Body of pancreas (tissue), 4 donors: ENCODE results near the gene CAMK2D. TPM values are rescaled to one million over a fixed set of nuclear protein-coding genes. Genes with fewer than 3 reads are reported as not detected.

ENCODE experiments used
- ATAC-seq: fragments of 150-250 bp; one replicate; pipeline ENCODE4 v1.9.1; 2016
- DNase-seq, 4 donors: peaks; one replicate each; pipeline ENCODE4 v3.0.0-alpha.2; 2019
- H3K27ac ChIP-seq, 4 donors: fragments of 200-600 bp; sonication (generic); 1 replicate in 3 of 4; 2 replicates in 1 of 4; pipeline versions ENCODE4 v1.5.1 to v1.6.1; 2016 to 2019; ENCODE audit warnings: mild to moderate bottlenecking in 1 of 4, mixed read lengths in 1 of 4, moderate library complexity in 1 of 4
- H3K27me3 ChIP-seq, 2 donors: fragments of 200-600 bp; sonication (generic); one replicate each; pipeline ENCODE4 v1.6.0; 2016; ENCODE audit warnings: mild to moderate bottlenecking in 1 of 2
- H3K36me3 ChIP-seq, 2 donors: fragments of 200-600 bp; sonication (generic); replicated peaks in 1 of 2; 2 replicates each; pipeline ENCODE4 v1.5.1; 2016; ENCODE audit warnings: low read depth in 2 of 2; ENCODE audit not compliant: insufficient read depth in 1 of 2
- H3K4me1 ChIP-seq: fragments of 200-600 bp; sonication (generic); one replicate; pipeline ENCODE4 v1.6.0; 2016
- H3K4me3 ChIP-seq, 2 donors: fragments of 200-600 bp; sonication (generic); 1 replicate in 1 of 2; 2 replicates in 1 of 2; pipeline ENCODE4 v1.5.1; 2016 to 2019
- H3K9me3 ChIP-seq, 3 donors: fragments of 200-600 bp; sonication (generic); 1 replicate in 2 of 3; 2 replicates in 1 of 3; pipeline ENCODE4 v1.5.1; 2016
- POLR2A ChIP-seq, 3 donors: fragments of 450-650 bp; IDR thresholded peaks; one replicate each; pipeline ENCODE4 v1.6.1; 2016; ENCODE audit warnings: antibody characterized with exemption in 3 of 3, mild to moderate bottlenecking in 2 of 3
- WGBS, 2 donors: methylation state at CpG; one replicate each; pipeline ENCODE4 v1.1.5; 2017; 5-methylcytosine and 5-hydroxymethylcytosine counted together
- intact Hi-C: fragments of 100-400 bp; cut with DNase I; formaldehyde crosslinking; loops from one replicate; pipeline ENCODE4 v1.15.1; 2023
- total RNA-seq, 2 donors: library from RNA; depleted of rRNA; stranded (reverse); fragments of >200 nt; gene quantifications; one replicate each; pipeline ENCODE4 v1.1.0, GENCODE V29; 2016
- TF ChIP-seq, protein P1 (sequence below), 7 experiments: fragments of 450-650 bp in 4 of 7; fragments of 200-600 bp in 3 of 7; sonication (generic) in 3 of 7; IDR thresholded peaks; one replicate each; pipeline ENCODE4 v1.5.1; 2016 to 2019; ENCODE audit warnings: antibody characterized with exemption in 7 of 7

The CAMK2D gene
- total RNA-seq, 2 donors from 2014 or later, result 25.7 to 29.3 TPM

GRCh38 chr4:113438596-113438995 lies 322.9 kb downstream of the CAMK2D start:
- DNase-seq, result no peak
- Histone ChIP-seq H3K27ac (no peak overlapping the region), H3K4me1 (no peaks in the 10 kb centered on the region), H3K27me3 (no peaks in the 10 kb centered on the region), H3K9me3 (no peaks in the 10 kb centered on the region), H3K36me3 (no peaks in the 10 kb centered on the region), H3K4me3 (no peak overlapping the region)
- intact Hi-C loops, result no loop called here
- no peak for ATAC-seq
- 89 to 90% methylated on average over 5 of the region's 5 CpGs for WGBS, 2 donors
- TF ChIP-seq, protein P1, sequence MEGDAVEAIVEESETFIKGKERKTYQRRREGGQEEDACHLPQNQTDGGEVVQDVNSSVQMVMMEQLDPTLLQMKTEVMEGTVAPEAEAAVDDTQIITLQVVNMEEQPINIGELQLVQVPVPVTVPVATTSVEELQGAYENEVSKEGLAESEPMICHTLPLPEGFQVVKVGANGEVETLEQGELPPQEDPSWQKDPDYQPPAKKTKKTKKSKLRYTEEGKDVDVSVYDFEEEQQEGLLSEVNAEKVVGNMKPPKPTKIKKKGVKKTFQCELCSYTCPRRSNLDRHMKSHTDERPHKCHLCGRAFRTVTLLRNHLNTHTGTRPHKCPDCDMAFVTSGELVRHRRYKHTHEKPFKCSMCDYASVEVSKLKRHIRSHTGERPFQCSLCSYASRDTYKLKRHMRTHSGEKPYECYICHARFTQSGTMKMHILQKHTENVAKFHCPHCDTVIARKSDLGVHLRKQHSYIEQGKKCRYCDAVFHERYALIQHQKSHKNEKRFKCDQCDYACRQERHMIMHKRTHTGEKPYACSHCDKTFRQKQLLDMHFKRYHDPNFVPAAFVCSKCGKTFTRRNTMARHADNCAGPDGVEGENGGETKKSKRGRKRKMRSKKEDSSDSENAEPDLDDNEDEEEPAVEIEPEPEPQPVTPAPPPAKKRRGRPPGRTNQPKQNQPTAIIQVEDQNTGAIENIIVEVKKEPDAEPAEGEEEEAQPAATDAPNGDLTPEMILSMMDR (IDR thresholded peaks at IDR 0.05), result no peak
- TF ChIP-seq POLR2A (IDR thresholded peaks at IDR 0.05), result no peak

DNA sequence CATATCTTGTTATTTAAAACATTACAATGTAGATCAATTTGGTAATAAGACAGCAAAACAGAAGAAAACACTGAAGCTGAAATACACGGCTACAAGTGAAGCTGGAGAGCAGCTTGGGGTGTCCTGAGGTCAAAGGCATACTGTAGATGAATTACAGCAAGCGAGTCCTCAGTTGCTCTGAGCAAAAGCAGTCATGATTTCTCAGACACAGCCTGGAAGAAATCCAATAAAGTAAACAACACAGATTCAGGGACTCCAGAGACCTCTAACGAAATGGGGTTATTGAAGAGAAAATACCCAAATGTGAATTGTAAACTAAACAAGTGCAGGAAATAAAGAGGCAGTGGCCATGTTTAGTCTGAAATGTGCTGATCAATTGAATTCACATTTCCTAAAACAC lies 324.4 kb downstream of the CAMK2D start:
- Histone ChIP-seq H3K4me3 (no peak overlapping the region), H3K9me3 (no peaks in the 10 kb centered on the region), H3K4me1 (no peaks in the 10 kb centered on the region), H3K27ac (no peak overlapping the region), H3K36me3 (no peaks in the 10 kb centered on the region), H3K27me3 (no peaks in the 10 kb centered on the region)
- intact Hi-C loops, result no loop called here
- TF ChIP-seq, protein P1 (IDR thresholded peaks at IDR 0.05), result no peak
- no peak for TF ChIP-seq POLR2A (IDR thresholded peaks at IDR 0.05)
- 50 to 53% methylated on average over 3 of the region's 3 CpGs for WGBS, 2 donors
- DNase-seq (no peak), ATAC-seq (no peak)

DNA sequence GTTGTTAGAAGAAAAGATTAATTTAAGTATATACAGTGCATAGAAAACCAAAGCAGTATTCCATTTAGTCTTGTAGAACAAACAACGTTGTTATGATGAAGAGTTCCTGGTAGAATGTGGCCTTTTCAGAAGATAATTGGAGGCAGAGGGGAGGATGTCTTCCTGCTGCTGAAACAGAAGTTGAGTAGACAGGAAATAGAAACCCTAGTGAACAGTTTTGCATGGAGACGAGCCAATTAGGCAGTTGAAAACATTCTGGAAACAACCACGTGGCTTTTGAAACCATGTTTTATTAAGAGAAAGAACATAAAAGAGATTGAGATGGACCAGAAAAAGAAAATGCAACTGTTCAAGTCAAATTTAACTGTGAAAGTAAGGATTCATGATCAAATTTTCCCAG lies 325.2 kb downstream of the CAMK2D start:
- no peaks in the 10 kb centered on the region for H3K4me1 ChIP-seq
- H3K4me3 ChIP-seq, result no peak overlapping the region
- intact Hi-C loops, result no loop called here
- 42 to 47% methylated on average over 3 of the region's 3 CpGs for WGBS, 2 donors
- DNase-seq, result peak in 1 of 4 donors; percentile 18
- TF ChIP-seq, protein P1 (IDR thresholded peaks at IDR 0.05), result no peak
- no peak for TF ChIP-seq POLR2A (IDR thresholded peaks at IDR 0.05)
- H3K36me3 ChIP-seq, result no peaks in the 10 kb centered on the region
- no peaks in the 10 kb centered on the region for H3K9me3 ChIP-seq
- no peak for ATAC-seq
- no peaks in the 10 kb centered on the region for H3K27me3 ChIP-seq
- H3K27ac ChIP-seq, result no peak overlapping the region

DNA sequence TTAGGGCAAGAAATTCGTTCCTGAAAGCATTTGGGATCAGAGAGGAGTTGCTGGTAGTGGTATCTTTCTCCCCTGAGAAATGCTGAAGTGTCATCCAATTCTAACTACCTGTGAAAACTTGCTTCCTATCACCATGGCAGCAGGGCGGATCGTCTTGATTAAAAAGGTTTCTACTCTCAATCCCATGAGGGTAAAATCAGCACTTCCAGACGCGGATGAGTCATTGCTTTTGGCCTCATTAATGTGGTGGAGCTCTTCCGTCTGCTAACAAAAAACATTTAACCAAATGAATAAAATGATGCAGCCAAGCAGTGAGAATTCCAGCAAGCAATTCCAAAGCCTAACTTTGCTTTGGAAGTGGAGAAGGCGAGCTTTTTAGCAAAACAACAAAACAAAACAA lies 325.6 kb downstream of the CAMK2D start:
- DNase-seq, result peak in 1 of 4 donors; percentile 19
- Histone ChIP-seq H3K4me3 (no peak overlapping the region), H3K4me1 (no peaks in the 10 kb centered on the region), H3K9me3 (no peaks in the 10 kb centered on the region), H3K36me3 (no peaks in the 10 kb centered on the region), H3K27ac (no peak overlapping the region), H3K27me3 (no peaks in the 10 kb centered on the region)
- no peak for ATAC-seq
- TF ChIP-seq, protein P1 (IDR thresholded peaks at IDR 0.05), result no peak
- TF ChIP-seq POLR2A (IDR thresholded peaks at IDR 0.05), result no peak
- intact Hi-C loops, result no loop called here
- 59 to 76% methylated on average over 7 of the region's 7 CpGs for WGBS, 2 donors

GRCh38 chr4:113434247-113434587 lies 327.3 kb downstream of the CAMK2D start:
- H3K4me1 ChIP-seq, result no peaks in the 10 kb centered on the region
- H3K27ac ChIP-seq, result no peak overlapping the region
- intact Hi-C loops, result no loop called here
- H3K4me3 ChIP-seq, result no peak overlapping the region
- H3K9me3 ChIP-seq, result no peaks in the 10 kb centered on the region
- no peaks in the 10 kb centered on the region for H3K27me3 ChIP-seq
- H3K36me3 ChIP-seq, result no peaks in the 10 kb centered on the region
- WGBS, 2 donors, result 53 to 61% methylated on average over 3 of the region's 3 CpGs
- ATAC-seq, result no peak
- no peak for DNase-seq
- no peak for TF ChIP-seq POLR2A (IDR thresholded peaks at IDR 0.05)
- TF ChIP-seq, protein P1 (IDR thresholded peaks at IDR 0.05), result no peak
